Activated CD4-positive, alpha-beta T cell treated with anti-CD3 and anti-CD28 coated beads for 48 hours (primary cell): ENCODE results near the gene TBATA.
A peak's percentile ranks its signal among the peaks of the same experiment; 100 is the strongest.

Experiments used
- DNase-seq: peaks from one replicate; pipeline ENCODE4 v3.0.0-alpha.2; 2020

Gene TBATA

GRCh38 chr10:70785190-70785589 is at the start of gene TBATA:
TBATA (minus strand) TSS chr10:70785377; CDS start chr10:70783379, 1,998 bp downstream.
- no peak for DNase-seq

GRCh38 chr10:70834441-70835151 is 49.4 kb upstream of the TBATA start:
- DNase-seq, result no peak

- no peak for DNase-seq
These were observed 48.8 kb upstream of the TBATA start for GRCh38 chr10:70834021-70834420.

GRCh38 chr10:70833601-70834000 is 48.4 kb upstream of the TBATA start:
- no peak for DNase-seq

GRCh38 chr10:70832852-70833528 is 47.8 kb upstream of the TBATA start:
- no peak for DNase-seq

GRCh38 chr10:70832221-70832620 is 47.0 kb upstream of the TBATA start:
- DNase-seq, result no peak

- DNase-seq, result no peak
These were observed 45.0 kb upstream of the TBATA start for GRCh38 chr10:70830164-70830563.

- DNase-seq, result no peak
These were observed 44.4 kb upstream of the TBATA start for GRCh38 chr10:70829543-70829942.

GRCh38 chr10:70828923-70829322 is 43.7 kb upstream of the TBATA start:
- no peak for DNase-seq

- DNase-seq, result no peak
These were observed 42.0 kb upstream of the TBATA start for GRCh38 chr10:70827086-70827757.

- DNase-seq, result no peak
These were observed 37.1 kb upstream of the TBATA start for GRCh38 chr10:70822076-70822820.

GRCh38 chr10:70820976-70821750 is 36.0 kb upstream of the TBATA start:
- peak; percentile 25 for DNase-seq

GRCh38 chr10:70816220-70816894 is 31.2 kb upstream of the TBATA start:
- DNase-seq, result peak; percentile 65

GRCh38 chr10:70815504-70816219 is 30.5 kb upstream of the TBATA start, which contains the start of gene SGPL1:
SGPL1 (plus strand) TSS chr10:70815948; CDS start chr10:70816854, 906 bp downstream.
- DNase-seq, result peak; percentile 92

- no peak for DNase-seq
These were observed 28.9 kb upstream of the TBATA start for GRCh38 chr10:70814126-70814525.

- no peak for DNase-seq
These were observed 27.6 kb upstream of the TBATA start for GRCh38 chr10:70812814-70813213.

GRCh38 chr10:70811881-70812280 is 26.7 kb upstream of the TBATA start:
- no peak for DNase-seq

- DNase-seq, result no peak
These were observed 25.8 kb upstream of the TBATA start for GRCh38 chr10:70810967-70811366.

- no peak for DNase-seq
These were observed 24.5 kb upstream of the TBATA start for GRCh38 chr10:70809726-70810125.

- no peak for DNase-seq
These were observed 23.9 kb upstream of the TBATA start for GRCh38 chr10:70809011-70809611.

GRCh38 chr10:70807556-70807955 is 22.4 kb upstream of the TBATA start:
- no peak for DNase-seq
